Stimulated activated CD8-positive, alpha-beta memory T cell treated with anti-CD3 and anti-CD28 coated beads, Interleukin-7, amount 100 ng/mL, for 1 hour (primary cell): ENCODE results near the gene PNPLA8.
"Not testable (repeated sequence)": the region's sequence is repeated elsewhere in the genome, so short reads cannot be mapped to it uniquely, and the experiment has no call there.

ENCODE experiments used
- DNase-seq, 2 donors: peaks; one replicate each; pipeline ENCODE4 v3.0.0-alpha.2; 2020; ENCODE audit warnings: low read depth in 2 of 2

PNPLA8 gene

GRCh38 chr7:108525985-108526767 lies at the start of gene PNPLA8:
PNPLA8 (minus strand) TSS chr7:108526135; CDS start chr7:108515491, 10,644 bp downstream.
- peak; percentile 100 for DNase-seq

GRCh38 chr7:108575156-108575555 lies 49.2 kb upstream of the PNPLA8 start:
- DNase-seq = no peak

GRCh38 chr7:108572480-108572879 lies 46.5 kb upstream of the PNPLA8 start:
- no peak for DNase-seq

GRCh38 chr7:108570146-108570755 lies 44.3 kb upstream of the PNPLA8 start:
- peak in 1 of 2 donors; percentile 10 for DNase-seq

GRCh38 chr7:108569381-108570145 lies 43.6 kb upstream of the PNPLA8 start, which contains the start of the genes DNAJB9 and THAP5:
DNAJB9 (plus strand) TSS chr7:108569874; CDS start chr7:108571727, 1,853 bp downstream.
THAP5 (minus strand) TSS chr7:108569706; CDS start chr7:108569569, 137 bp downstream.
- peak; percentile 98 for DNase-seq

GRCh38 chr7:108568801-108569380 lies 43.0 kb upstream of the PNPLA8 start:
- no peak for DNase-seq

GRCh38 chr7:108565987-108566386 lies 40.1 kb upstream of the PNPLA8 start:
- DNase-seq = no peak

GRCh38 chr7:108561047-108561619 lies 35.2 kb upstream of the PNPLA8 start:
- no peak for DNase-seq

GRCh38 chr7:108559253-108559652 lies 33.3 kb upstream of the PNPLA8 start:
- no peak for DNase-seq

GRCh38 chr7:108557617-108558016 lies 31.7 kb upstream of the PNPLA8 start:
- DNase-seq = no peak

GRCh38 chr7:108557191-108557590 lies 31.3 kb upstream of the PNPLA8 start:
- no peak for DNase-seq

- DNase-seq = not testable (repeated sequence)
Observed at GRCh38 chr7:108556665-108557064, 30.7 kb upstream of the PNPLA8 start.

GRCh38 chr7:108548141-108548896 lies 22.4 kb upstream of the PNPLA8 start:
- not testable (repeated sequence) for DNase-seq

- DNase-seq = no peak
Observed at GRCh38 chr7:108541478-108541877, 15.5 kb upstream of the PNPLA8 start.

GRCh38 chr7:108538685-108539084 lies 12.8 kb upstream of the PNPLA8 start:
- DNase-seq = not testable (repeated sequence)

- not testable (repeated sequence) for DNase-seq
Observed at GRCh38 chr7:108538236-108538635, 12.3 kb upstream of the PNPLA8 start.

- DNase-seq = no peak
Observed at GRCh38 chr7:108537229-108537628, 11.3 kb upstream of the PNPLA8 start.

- DNase-seq = no peak
Observed at GRCh38 chr7:108535744-108536143, 9.8 kb upstream of the PNPLA8 start.

- DNase-seq = no peak
Observed at GRCh38 chr7:108535257-108535656, 9.3 kb upstream of the PNPLA8 start.

GRCh38 chr7:108533712-108534111 lies 7.8 kb upstream of the PNPLA8 start:
- no peak for DNase-seq

GRCh38 chr7:108529341-108529740 lies 3.4 kb upstream of the PNPLA8 start:
- no peak for DNase-seq
